Upper lobe of left lung (tissue), 6 donors: Measurements from ENCODE around the gene LRRD1. TPM values are rescaled to one million over a fixed set of nuclear protein-coding genes. Genes with fewer than 3 reads are reported as not detected.
"Not testable (repeated sequence)": the region's sequence is repeated elsewhere in the genome, so short reads cannot be mapped to it uniquely, and the experiment has no call there.

Experiments used
- ATAC-seq, 2 donors: fragments of 200-7000 bp; cut with Tn5 transposase; one replicate each; pipeline ENCODE4 v1.9.1; 2022; ENCODE audit warnings: mild to moderate bottlenecking in 2 of 2, moderate library complexity in 2 of 2; ENCODE audit not compliant: low FRiP score in 2 of 2
- DNase-seq, 2 donors: peaks; one replicate each; pipeline ENCODE4 v3.0.0-alpha.2; 2019 to 2020
- H3K27ac ChIP-seq, 4 donors: fragments of 200-600 bp; sonication (generic); one replicate each; pipeline ENCODE4 v1.5.1; 2016 to 2019
- H3K27me3 ChIP-seq, 4 donors: fragments of 200-600 bp; sonication (generic); one replicate each; pipeline ENCODE4 v1.5.1; 2017 to 2019
- H3K36me3 ChIP-seq, 4 donors: fragments of 200-600 bp; sonication (generic); one replicate each; pipeline ENCODE4 v1.5.1; 2016 to 2019
- H3K4me1 ChIP-seq, 4 donors: fragments of 200-600 bp; sonication (generic); one replicate each; pipeline ENCODE4 v1.5.1; 2018 to 2019
- H3K4me3 ChIP-seq, 4 donors: fragments of 200-600 bp; sonication (generic); one replicate each; pipeline ENCODE4 v1.5.1; 2017 to 2019; ENCODE audit warnings: mild to moderate bottlenecking in 2 of 4, moderate library complexity in 1 of 4
- H3K9me3 ChIP-seq, 4 donors: fragments of 200-600 bp; sonication (generic); one replicate each; pipeline ENCODE4 v1.5.1; 2018 to 2019
- EP300 ChIP-seq, 4 donors: sonication (generic); formaldehyde crosslinking; IDR thresholded peaks; one replicate each; pipeline ENCODE4 v1.5.1; 2017; ENCODE audit warnings: antibody characterized with exemption in 4 of 4, control low read depth in 2 of 4
- POLR2A ChIP-seq, 4 donors: fragments of 450-650 bp; IDR thresholded peaks; one replicate each; pipeline ENCODE4 v1.5.1; 2016 to 2017; ENCODE audit warnings: antibody characterized with exemption in 4 of 4, mild to moderate bottlenecking in 2 of 4
- POLR2AphosphoS5 ChIP-seq, 2 donors: sonication (generic); formaldehyde crosslinking; IDR thresholded peaks; one replicate each; pipeline ENCODE4 v1.5.1; 2017; ENCODE audit warnings: antibody characterized with exemption in 2 of 2
- WGBS, 2 donors: methylation state at CpG; one replicate each; pipeline ENCODE4 v1.1.5; 2017 to 2018; 5-methylcytosine and 5-hydroxymethylcytosine counted together
- small RNA-seq, 4 donors: library from RNA; depleted of rRNA; stranded (forward); fragments of <200 nt; gene quantifications; one replicate each; pipeline ENCODE3, GENCODE V24; 2016
- total RNA-seq, 6 donors: library from RNA; depleted of rRNA in 4 of 6; stranded (reverse); fragments of >200 nt in 4 of 6; gene quantifications; one replicate each; pipeline versions ENCODE4 v1.1.0 to v1.2.1, GENCODE V29; 2016 to 2021
- TF ChIP-seq, protein P1 (sequence below), 6 experiments: fragments of 450-650 bp in 4 of 6; fragments of 200-600 bp in 2 of 6; sonication (generic) in 2 of 6; IDR thresholded peaks; one replicate each; pipeline ENCODE4 v1.5.1; 2016 to 2019; ENCODE audit warnings: antibody characterized with exemption in 6 of 6
- donor health status: DM: no; HTN: no; CAD: no; lungs with moderate emphysema.
- donor health status: DM: no; HTN: yes; CAD: no; lungs with severe emphysema.

Gene LRRD1
- total RNA-seq, 6 donors from 2014 or later = 0.20 TPM; not detected in 5

DNA sequence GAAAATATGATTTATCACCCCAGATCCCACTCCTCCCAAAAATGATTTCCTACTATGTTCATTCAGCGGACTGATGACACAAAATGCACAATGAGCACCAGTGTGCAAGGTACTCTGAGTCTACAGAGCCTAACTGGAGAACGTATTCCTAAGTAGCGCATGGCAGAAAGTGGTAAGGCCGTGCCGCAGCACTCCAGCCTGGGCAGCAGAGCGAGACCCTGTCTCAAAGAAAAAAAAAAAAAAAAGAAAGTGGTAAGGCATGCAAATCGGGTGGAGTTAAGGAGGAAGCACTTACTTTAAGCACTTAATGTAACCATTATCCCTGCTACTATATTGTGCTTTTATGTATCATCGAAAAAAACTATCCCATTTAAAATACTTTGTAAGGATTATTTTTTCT lies 70.1 kb downstream of the LRRD1 start:
- H3K4me3 ChIP-seq = no peak overlapping the region
- H3K27ac ChIP-seq = no peak overlapping the region
- peaks cover 1 to 79% (median 23%) of the 10 kb centered on the region in 4 donors for H3K36me3 ChIP-seq
- ATAC-seq = no peak
- no peaks in the 10 kb centered on the region for H3K9me3 ChIP-seq
- no peak for TF ChIP-seq POLR2AphosphoS5 (IDR thresholded peaks at IDR 0.05)
- no peak for TF ChIP-seq EP300 (IDR thresholded peaks at IDR 0.05)
- no peak for TF ChIP-seq POLR2A (IDR thresholded peaks at IDR 0.05)
- TF ChIP-seq, protein P1, sequence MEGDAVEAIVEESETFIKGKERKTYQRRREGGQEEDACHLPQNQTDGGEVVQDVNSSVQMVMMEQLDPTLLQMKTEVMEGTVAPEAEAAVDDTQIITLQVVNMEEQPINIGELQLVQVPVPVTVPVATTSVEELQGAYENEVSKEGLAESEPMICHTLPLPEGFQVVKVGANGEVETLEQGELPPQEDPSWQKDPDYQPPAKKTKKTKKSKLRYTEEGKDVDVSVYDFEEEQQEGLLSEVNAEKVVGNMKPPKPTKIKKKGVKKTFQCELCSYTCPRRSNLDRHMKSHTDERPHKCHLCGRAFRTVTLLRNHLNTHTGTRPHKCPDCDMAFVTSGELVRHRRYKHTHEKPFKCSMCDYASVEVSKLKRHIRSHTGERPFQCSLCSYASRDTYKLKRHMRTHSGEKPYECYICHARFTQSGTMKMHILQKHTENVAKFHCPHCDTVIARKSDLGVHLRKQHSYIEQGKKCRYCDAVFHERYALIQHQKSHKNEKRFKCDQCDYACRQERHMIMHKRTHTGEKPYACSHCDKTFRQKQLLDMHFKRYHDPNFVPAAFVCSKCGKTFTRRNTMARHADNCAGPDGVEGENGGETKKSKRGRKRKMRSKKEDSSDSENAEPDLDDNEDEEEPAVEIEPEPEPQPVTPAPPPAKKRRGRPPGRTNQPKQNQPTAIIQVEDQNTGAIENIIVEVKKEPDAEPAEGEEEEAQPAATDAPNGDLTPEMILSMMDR (IDR thresholded peaks at IDR 0.05) = no peak
- no peaks in the 10 kb centered on the region for H3K4me1 ChIP-seq
- 93 to 94% methylated on average over 8 of the region's 8 CpGs for WGBS, 2 donors
- no peaks in the 10 kb centered on the region for H3K27me3 ChIP-seq
- no peak for DNase-seq

DNA sequence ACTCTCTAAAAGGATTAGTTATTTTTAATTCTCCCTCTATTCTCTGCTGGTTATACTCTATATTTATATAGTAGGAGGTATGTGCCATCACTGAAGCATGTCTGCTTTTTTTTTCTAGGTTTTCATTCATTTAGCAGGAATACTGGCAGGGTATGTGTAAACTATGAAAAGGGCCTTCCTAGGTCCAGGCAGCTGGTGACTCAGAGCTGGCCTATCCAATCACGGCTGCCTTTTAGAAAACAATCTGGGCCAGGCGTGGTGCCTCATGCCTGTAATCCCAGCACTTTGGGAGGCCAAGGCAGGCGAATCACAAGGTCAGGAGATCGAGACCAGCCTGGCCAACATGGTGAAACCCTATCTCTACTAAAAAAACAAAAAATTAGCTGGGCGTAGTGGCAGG lies 76.1 kb downstream of the LRRD1 start:
- not testable (repeated sequence) for H3K4me1 ChIP-seq, H3K27me3 ChIP-seq, H3K4me3 ChIP-seq, H3K27ac ChIP-seq, H3K9me3 ChIP-seq, DNase-seq, ATAC-seq
- H3K36me3 ChIP-seq = peaks cover 20 to 91% (median 53%) of the 10 kb centered on the region in 4 donors
- 98% methylated on average over 5 of the region's 5 CpGs for WGBS, 2 donors

DNA sequence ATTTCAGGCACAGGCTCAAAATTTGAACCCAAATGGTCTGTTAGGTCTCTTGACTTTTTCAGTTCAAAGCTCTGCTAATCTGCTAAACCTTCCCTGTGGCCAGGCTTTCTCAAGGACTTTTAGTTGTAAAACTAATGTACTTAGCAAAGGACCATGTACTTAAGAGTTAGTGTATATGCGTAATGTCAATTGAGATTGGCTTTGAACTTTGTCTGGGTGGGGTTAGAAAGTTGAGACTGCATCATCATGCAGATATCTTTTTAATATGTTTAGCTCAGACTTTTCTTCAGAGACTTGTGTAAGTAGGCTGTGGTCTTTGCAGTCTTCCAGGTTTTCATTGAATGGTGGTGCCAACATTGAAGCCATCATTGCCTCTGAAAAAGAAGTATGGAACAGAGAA lies 78.4 kb downstream of the LRRD1 start:
- no peaks in the 10 kb centered on the region for H3K4me1 ChIP-seq
- no peak overlapping the region for H3K27ac ChIP-seq
- WGBS, 2 donors = 100% methylated on average over 1 of the region's 1 CpG
- TF ChIP-seq POLR2AphosphoS5 (IDR thresholded peaks at IDR 0.05) (no peak), POLR2A (IDR thresholded peaks at IDR 0.05) (no peak), EP300 (IDR thresholded peaks at IDR 0.05) (no peak)
- TF ChIP-seq, protein P1 (IDR thresholded peaks at IDR 0.05) = no peak
- H3K27me3 ChIP-seq = no peaks in the 10 kb centered on the region
- ATAC-seq (no peak), DNase-seq (no peak)
- H3K36me3 ChIP-seq = peaks cover 26 to 95% (median 58%) of the 10 kb centered on the region in 4 donors
- H3K9me3 ChIP-seq = no peaks in the 10 kb centered on the region
- no peak overlapping the region for H3K4me3 ChIP-seq

DNA sequence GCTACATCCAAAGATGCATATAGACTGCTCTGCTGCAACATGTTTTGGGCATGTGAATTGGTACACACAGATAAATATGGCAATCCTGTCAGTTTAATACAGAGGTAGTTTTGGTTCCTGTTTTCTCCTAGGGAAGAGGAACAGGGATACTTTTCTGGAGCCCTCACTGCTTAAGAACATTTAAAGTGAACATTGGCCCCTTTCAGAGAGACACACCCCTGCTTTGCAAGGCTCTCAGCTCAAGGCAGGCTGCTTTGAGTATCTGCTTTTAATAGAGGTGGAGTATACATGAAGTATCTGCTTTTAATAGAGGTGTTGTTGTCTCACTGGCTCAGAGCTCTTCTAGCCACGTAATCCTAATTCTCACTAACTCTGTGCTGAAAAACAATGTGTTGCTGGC lies 83.6 kb downstream of the LRRD1 start:
- Histone ChIP-seq H3K4me1 (no peaks in the 10 kb centered on the region), H3K27ac (no peak overlapping the region), H3K4me3 (no peak overlapping the region), H3K36me3 (peaks cover 18 to 89% (median 49%) of the 10 kb centered on the region in 4 donors), H3K27me3 (no peaks in the 10 kb centered on the region), H3K9me3 (no peaks in the 10 kb centered on the region)
- WGBS, 2 donors = 59 to 75% methylated on average over 1 of the region's 1 CpG
- TF ChIP-seq, protein P1 (IDR thresholded peaks at IDR 0.05) = no peak
- no peak for TF ChIP-seq POLR2A (IDR thresholded peaks at IDR 0.05)
- no peak for TF ChIP-seq POLR2AphosphoS5 (IDR thresholded peaks at IDR 0.05)
- TF ChIP-seq EP300 (IDR thresholded peaks at IDR 0.05) = no peak
- peak in 1 of 2 donors; percentile 24 for DNase-seq
- ATAC-seq = peak in 1 of 2 donors; percentile 31

Small RNAs within 50 kb of the gene (small RNA-seq; reads per million reads assigned to genes)
- gene MIR1285-1 (0 reads per million in 4 donors), gene RF00019 (0 reads per million in 4 donors)

Other genes with a start within 250 kb of the LRRD1 start
- gene AKAP9, start 238.3 kb downstream of the LRRD1 start, total RNA-seq = 100 to 1,000 TPM in 2 of 6 donors, 10 to 100 TPM in 4; 61.0 to 224 (median 78.4) TPM
- 100 to 1,000 TPM in 4 of 6 donors, 10 to 100 TPM in 2; 26.2 to 213 (median 148) TPM for gene CYP51A1, start 44.7 kb downstream of the LRRD1 start, total RNA-seq
- 100 to 1,000 TPM in 2 of 6 donors, 10 to 100 TPM in 4; 36.8 to 173 (median 56.2) TPM for gene KRIT1, start 66.8 kb upstream of the LRRD1 start, total RNA-seq
- 10 to 100 TPM; 22.8 to 47.1 (median 40.9) TPM for gene ANKIB1, start 66.8 kb upstream of the LRRD1 start, total RNA-seq